ENCODE data around the gene EEF1AKMT1.

- no peak for TF ChIP-seq CTCF (conservative IDR thresholded peaks at IDR 0.05; ENCODE audit: low read depth in 2 of 2)
- TF ChIP-seq STAT1 (IDR thresholded peaks at IDR 0.05; ENCODE audit: unreplicated experiment), result no peak
- no peak for TF ChIP-seq POLR2AphosphoS5 (IDR thresholded peaks at IDR 0.05; ENCODE audit: low read depth)
Measured at GRCh38 chr13:20738616-20739015, 35.1 kb downstream of the EEF1AKMT1 start.

All from GM23338 (cell line).